MM.1S (cell line): ENCODE measurements around the gene CTRB1.
"Not testable (repeated sequence)": the region's sequence is repeated elsewhere in the genome, so short reads cannot be mapped to it uniquely, and the experiment has no call there.

Experiments used
- EZH2phosphoT487 ChIP-seq: fragments of 300-600 bp; sonication (generic); IDR thresholded peaks from 2 replicates; pipeline ENCODE4 v1.6.1; 2018; ENCODE audit warnings: antibody characterized with exemption, low read length
- TF ChIP-seq, protein P1 (sequence below): fragments of 300-600 bp; sonication (generic); IDR thresholded peaks from 2 replicates; pipeline ENCODE4 v1.5.1; 2016; ENCODE audit warnings: antibody characterized with exemption, low read length, mixed read lengths

DNA sequence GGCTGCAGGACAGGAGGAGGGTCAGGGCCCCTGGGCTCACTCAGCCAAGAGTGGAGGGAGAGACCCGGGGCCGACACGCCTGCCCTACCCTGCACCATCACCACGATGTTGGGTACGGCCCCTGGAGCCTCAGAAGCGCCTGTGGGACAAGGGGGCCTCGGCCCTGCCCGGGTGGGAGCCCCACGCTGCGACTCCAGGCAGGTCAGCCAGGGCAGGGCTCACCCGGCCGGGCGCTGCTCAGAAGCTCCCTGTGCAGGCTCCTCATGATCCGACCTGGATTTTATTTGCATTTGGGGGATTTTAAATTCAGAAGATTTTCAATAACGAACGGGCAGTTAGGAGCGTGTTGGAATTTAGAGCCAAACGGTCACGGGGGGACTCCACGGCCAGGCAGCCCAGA lies 13.9 kb upstream of the CTRB1 start:
- TF ChIP-seq, protein P1, sequence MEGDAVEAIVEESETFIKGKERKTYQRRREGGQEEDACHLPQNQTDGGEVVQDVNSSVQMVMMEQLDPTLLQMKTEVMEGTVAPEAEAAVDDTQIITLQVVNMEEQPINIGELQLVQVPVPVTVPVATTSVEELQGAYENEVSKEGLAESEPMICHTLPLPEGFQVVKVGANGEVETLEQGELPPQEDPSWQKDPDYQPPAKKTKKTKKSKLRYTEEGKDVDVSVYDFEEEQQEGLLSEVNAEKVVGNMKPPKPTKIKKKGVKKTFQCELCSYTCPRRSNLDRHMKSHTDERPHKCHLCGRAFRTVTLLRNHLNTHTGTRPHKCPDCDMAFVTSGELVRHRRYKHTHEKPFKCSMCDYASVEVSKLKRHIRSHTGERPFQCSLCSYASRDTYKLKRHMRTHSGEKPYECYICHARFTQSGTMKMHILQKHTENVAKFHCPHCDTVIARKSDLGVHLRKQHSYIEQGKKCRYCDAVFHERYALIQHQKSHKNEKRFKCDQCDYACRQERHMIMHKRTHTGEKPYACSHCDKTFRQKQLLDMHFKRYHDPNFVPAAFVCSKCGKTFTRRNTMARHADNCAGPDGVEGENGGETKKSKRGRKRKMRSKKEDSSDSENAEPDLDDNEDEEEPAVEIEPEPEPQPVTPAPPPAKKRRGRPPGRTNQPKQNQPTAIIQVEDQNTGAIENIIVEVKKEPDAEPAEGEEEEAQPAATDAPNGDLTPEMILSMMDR: not testable (repeated sequence)
- TF ChIP-seq EZH2phosphoT487: not testable (repeated sequence)
